PC-9 (cell line): Measurements from ENCODE around the gene DAND5.

Experiments used
- CTCF ChIP-seq: fragments of 200-600 bp; sonication (generic); conservative IDR thresholded peaks from 2 replicates; pipeline ENCODE4 v1.6.1; 2017; ENCODE audit warnings: mixed run types, antibody characterized with exemption, mild to moderate bottlenecking, moderate library complexity
- EZH2 ChIP-seq: fragments of 200-600 bp; sonication (generic); IDR thresholded peaks from 2 replicates; pipeline ENCODE4 v1.8.0; 2017; ENCODE audit warnings: antibody characterized with exemption, low read depth

- TF ChIP-seq CTCF (no peak), EZH2 (no peak)
These were observed 32.8 kb upstream of the DAND5 start for GRCh38 chr19:12936582-12936981.
